Right atrium auricular region (tissue), 2 donors: ENCODE results near the gene MYH11. TPM values are rescaled to one million over a fixed set of nuclear protein-coding genes. Genes with fewer than 3 reads are reported as not detected.

Experiments used
- DNase-seq: peaks from one replicate; pipeline ENCODE4 v3.0.0-alpha.2; 2019; ENCODE audit warnings: low spot score
- H3K27ac ChIP-seq, 2 donors: fragments of 200-600 bp; sonication (generic); 1 replicate in 1 of 2; 2 replicates in 1 of 2; pipeline ENCODE4 v1.5.1; 2016 to 2019
- H3K27me3 ChIP-seq, 2 donors: fragments of 200-600 bp; sonication (generic); one replicate each; pipeline versions ENCODE4 v1.5.1 to v1.6.0; 2017 to 2019
- H3K36me3 ChIP-seq: fragments of 200-600 bp; sonication (generic); one replicate; pipeline ENCODE4 v1.5.1; 2016
- H3K4me1 ChIP-seq, 2 donors: fragments of 200-600 bp; sonication (generic); one replicate each; pipeline versions ENCODE4 v1.5.1 to v1.6.0; 2017 to 2019
- H3K4me3 ChIP-seq, 2 donors: fragments of 200-600 bp; sonication (generic); 1 replicate in 1 of 2; 2 replicates in 1 of 2; pipeline ENCODE4 v1.5.1; 2017 to 2019; ENCODE audit warnings: mild to moderate bottlenecking in 1 of 2, moderate library complexity in 1 of 2
- H3K9me3 ChIP-seq, 2 donors: fragments of 200-600 bp; sonication (generic); one replicate each; pipeline ENCODE4 v1.5.1; 2019
- CTCF ChIP-seq, 2 donors: fragments of 200-600 bp; sonication (generic); IDR thresholded peaks; one replicate each; pipeline ENCODE4 v1.5.1; 2019; ENCODE audit warnings: antibody characterized with exemption in 2 of 2
- total RNA-seq, 2 donors: library from RNA; depleted of rRNA; stranded (reverse); fragments of >200 nt; gene quantifications; one replicate each; pipeline ENCODE4 v1.1.0, GENCODE V29; 2016

The MYH11 gene
- total RNA-seq, 2 donors from 2014 or later, result 60.8 to 89.0 TPM

- no peak overlapping the region for H3K27ac ChIP-seq
- no peaks in the 10 kb centered on the region for H3K4me1 ChIP-seq
- H3K27me3 ChIP-seq, result no peaks in the 10 kb centered on the region
- H3K9me3 ChIP-seq, result no peaks in the 10 kb centered on the region
- DNase-seq, result no peak
- TF ChIP-seq CTCF (IDR thresholded peaks at IDR 0.05), result no peak
- no peaks in the 10 kb centered on the region for H3K36me3 ChIP-seq
- H3K4me3 ChIP-seq, result no peak overlapping the region
Observed at GRCh38 chr16:15899538-15900100, 42.8 kb upstream of the MYH11 start.

- no peak overlapping the region for H3K4me3 ChIP-seq
- H3K27me3 ChIP-seq, result no peaks in the 10 kb centered on the region
- DNase-seq, result no peak
- TF ChIP-seq CTCF (IDR thresholded peaks at IDR 0.05), result no peak
- H3K36me3 ChIP-seq, result no peaks in the 10 kb centered on the region
- H3K4me1 ChIP-seq, result no peaks in the 10 kb centered on the region
- H3K27ac ChIP-seq, result no peak overlapping the region
- H3K9me3 ChIP-seq, result no peaks in the 10 kb centered on the region
Observed at GRCh38 chr16:15898654-15899053, 41.8 kb upstream of the MYH11 start.

- Histone ChIP-seq H3K4me1 (no peaks in the 10 kb centered on the region), H3K4me3 (no peak overlapping the region), H3K36me3 (no peaks in the 10 kb centered on the region), H3K27me3 (no peaks in the 10 kb centered on the region), H3K27ac (no peak overlapping the region), H3K9me3 (no peaks in the 10 kb centered on the region)
- no peak for DNase-seq
- TF ChIP-seq CTCF (IDR thresholded peaks at IDR 0.05), result no peak
Observed at GRCh38 chr16:15897834-15898254, 41.0 kb upstream of the MYH11 start.

GRCh38 chr16:15897121-15897780 lies 40.4 kb upstream of the MYH11 start:
- Histone ChIP-seq H3K27me3 (no peaks in the 10 kb centered on the region), H3K4me1 (no peaks in the 10 kb centered on the region), H3K4me3 (no peak overlapping the region), H3K27ac (no peak overlapping the region), H3K9me3 (no peaks in the 10 kb centered on the region), H3K36me3 (no peaks in the 10 kb centered on the region)
- TF ChIP-seq CTCF (IDR thresholded peaks at IDR 0.05), result no peak
- DNase-seq, result no peak

GRCh38 chr16:15894571-15895374 lies 37.9 kb upstream of the MYH11 start:
- H3K27me3 ChIP-seq, result no peaks in the 10 kb centered on the region
- DNase-seq, result no peak
- no peak for TF ChIP-seq CTCF (IDR thresholded peaks at IDR 0.05)
- no peak overlapping the region for H3K4me3 ChIP-seq
- no peaks in the 10 kb centered on the region for H3K36me3 ChIP-seq
- H3K4me1 ChIP-seq, result no peaks in the 10 kb centered on the region
- no peaks in the 10 kb centered on the region for H3K9me3 ChIP-seq
- no peak overlapping the region for H3K27ac ChIP-seq
